PFSK-1 (cell line): Measurements from ENCODE around the gene ZGPAT.
A peak's percentile ranks its signal among the peaks of the same experiment; 100 is the strongest.

Source experiments
- POLR2AphosphoS5 ChIP-seq: IDR thresholded peaks from 2 replicates; pipeline ENCODE4 v1.6.1; 2012; ENCODE audit warnings: low read depth, mild to moderate bottlenecking, control low read depth, low read length, moderate library complexity
- SIN3A ChIP-seq: IDR thresholded peaks from 2 replicates; pipeline ENCODE4 v1.6.1; 2012; ENCODE audit warnings: mild to moderate bottlenecking, low read length, moderate library complexity, borderline replicate concordance; ENCODE audit not compliant: insufficient read depth

DNA sequence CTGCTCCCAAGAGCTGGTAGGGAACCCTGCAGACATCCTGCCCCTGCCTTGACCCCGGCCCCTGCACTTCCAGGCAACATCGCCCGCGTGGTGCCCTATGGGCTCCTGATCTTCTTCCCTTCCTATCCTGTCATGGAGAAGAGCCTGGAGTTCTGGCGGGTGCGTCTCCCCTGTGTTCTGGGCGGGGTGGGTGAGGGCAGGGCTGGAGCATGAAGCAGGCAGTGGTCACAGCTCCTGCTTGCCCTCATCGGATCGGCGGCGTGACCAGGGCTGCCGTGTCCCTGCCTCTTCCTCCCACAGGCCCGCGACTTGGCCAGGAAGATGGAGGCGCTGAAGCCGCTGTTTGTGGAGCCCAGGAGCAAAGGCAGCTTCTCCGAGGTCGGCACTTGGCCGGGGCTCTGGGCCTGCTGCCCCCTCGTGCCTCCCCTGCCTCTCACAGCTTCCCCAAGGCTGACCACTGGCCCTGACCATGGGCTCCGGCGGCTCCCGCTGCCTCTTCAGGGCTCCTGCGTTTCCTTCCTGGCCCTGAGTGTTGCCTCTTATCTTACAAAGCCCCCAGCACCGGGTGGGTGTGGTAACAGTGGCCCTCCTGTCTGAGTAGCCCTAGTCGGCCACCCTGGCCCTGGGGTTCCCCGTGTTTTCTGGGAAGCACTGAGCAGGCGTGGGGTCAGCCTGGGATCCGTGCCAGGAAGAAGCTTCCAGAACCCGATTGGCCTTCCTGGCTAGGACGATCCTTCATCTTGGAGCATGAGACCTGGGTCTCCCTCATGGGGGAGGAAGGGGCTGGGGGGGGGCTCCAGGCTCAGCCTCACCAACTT, 19.4 kb upstream of the ZGPAT start:
- TF ChIP-seq SIN3A (no peak), POLR2AphosphoS5 (0 out of 2 replicates have a peak, but pooled peaks have one; percentile 7)
